GF-D8 (cell line): Measurements from ENCODE around the gene CHPT1.
"Not testable (repeated sequence)": the region's sequence is repeated elsewhere in the genome, so short reads cannot be mapped to it uniquely, and the experiment has no call there.

Source experiments
- DNase-seq: peaks from one replicate; lab custom pipeline; 2025; lab: John Stamatoyannopoulos, UW

Gene CHPT1

DNA sequence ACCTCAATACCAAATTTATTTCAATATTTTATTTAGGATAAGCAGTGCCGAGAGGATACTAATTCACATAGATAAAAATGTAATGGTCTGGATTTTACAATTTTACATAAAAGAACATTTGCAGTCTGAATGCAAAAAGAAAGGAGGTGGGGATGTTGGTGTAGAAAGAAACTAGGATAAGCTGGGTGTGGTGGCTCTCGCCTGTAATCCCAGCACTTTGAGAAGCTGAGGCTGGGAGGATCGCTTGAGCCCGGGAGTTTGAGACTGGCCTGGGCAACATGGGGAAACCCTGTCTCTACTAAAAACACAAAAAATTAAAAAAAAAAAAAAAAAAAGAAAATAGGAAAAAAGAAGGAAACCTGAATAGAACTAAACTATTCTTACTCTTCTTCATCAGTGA lies 25.0 kb downstream of the CHPT1 start:
- DNase-seq = no peak

DNA sequence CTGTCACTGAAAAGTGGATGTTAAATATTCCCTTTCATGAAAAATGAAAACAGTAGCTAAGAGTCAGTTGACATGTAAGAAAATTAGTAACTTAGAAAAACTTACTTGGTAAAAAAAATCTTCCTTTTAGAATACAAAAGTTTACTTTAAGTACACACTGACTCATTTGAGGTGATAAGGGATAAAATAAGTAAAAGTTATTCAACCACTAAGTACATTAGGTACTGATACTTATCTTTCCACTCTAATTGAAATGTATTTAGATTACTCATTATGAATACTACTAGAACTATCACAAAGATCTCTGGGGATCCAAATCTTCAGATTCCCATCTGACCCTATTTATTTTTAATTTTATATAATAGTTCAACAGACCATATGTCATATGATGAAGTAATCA lies 29.7 kb downstream of the CHPT1 start:
- no peak for DNase-seq

DNA sequence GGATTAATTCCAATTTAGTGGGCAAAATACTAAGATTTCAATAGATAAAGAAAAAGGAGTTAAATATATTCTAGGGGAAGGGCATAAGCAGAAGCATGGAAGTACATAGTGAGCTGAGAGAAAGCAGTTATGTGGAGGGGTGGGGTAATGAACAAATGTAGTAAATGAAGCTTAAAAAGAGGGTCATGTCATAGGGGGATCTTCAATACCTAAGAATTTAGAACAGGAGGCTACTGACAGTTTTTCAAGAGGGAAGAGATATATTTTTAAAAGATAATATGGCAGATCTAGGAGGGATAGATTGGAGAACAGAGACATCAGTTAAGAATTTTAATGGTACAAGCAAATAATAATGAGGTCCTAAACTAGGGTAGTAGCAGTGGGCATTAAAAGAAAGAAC lies 32.4 kb downstream of the CHPT1 start:
- no peak for DNase-seq

GRCh38 chr12:101732318-101732717 lies 34.9 kb downstream of the CHPT1 start:
- DNase-seq = no peak

- no peak for DNase-seq
Measured at GRCh38 chr12:101733166-101733565, 35.7 kb downstream of the CHPT1 start.

DNA sequence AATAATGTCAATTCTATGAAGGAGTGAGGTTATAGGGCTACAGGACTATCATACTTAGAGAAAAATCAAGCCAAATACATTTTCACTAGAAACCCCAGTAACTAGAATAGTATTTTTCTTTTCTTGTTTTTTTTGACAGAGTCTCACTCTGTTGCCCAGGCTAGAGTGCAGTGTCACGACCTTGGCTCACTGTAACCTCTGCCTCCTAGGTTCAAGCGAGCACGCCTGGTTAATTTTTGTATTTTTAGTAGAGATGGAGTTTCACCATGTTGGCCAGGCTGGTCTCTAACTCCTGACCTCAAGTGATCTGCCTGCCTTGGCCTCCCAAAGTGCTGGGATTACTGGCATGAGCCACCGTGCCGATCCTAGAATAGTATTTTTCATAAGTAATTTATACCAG lies 37.0 kb downstream of the CHPT1 start:
- DNase-seq = not testable (repeated sequence)

DNA sequence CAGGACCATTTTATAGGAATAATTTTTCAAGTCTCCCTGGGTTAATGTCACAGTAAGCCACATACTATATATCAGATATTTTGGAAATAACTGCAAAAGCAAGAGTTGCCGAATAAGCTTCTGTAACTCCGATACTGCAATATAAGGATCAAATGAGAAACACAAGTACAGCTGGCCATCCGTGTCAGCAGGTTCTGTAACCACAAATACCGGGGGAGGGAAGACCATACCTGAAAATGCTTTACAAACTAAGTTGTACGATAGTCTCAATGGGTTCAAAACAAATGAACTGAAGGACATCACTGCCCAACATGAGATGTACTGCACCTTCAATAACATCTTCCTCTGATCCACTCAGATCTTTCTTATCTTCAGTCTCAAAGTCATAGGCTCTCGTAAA lies 40.0 kb downstream of the CHPT1 start:
- DNase-seq = no peak

DNA sequence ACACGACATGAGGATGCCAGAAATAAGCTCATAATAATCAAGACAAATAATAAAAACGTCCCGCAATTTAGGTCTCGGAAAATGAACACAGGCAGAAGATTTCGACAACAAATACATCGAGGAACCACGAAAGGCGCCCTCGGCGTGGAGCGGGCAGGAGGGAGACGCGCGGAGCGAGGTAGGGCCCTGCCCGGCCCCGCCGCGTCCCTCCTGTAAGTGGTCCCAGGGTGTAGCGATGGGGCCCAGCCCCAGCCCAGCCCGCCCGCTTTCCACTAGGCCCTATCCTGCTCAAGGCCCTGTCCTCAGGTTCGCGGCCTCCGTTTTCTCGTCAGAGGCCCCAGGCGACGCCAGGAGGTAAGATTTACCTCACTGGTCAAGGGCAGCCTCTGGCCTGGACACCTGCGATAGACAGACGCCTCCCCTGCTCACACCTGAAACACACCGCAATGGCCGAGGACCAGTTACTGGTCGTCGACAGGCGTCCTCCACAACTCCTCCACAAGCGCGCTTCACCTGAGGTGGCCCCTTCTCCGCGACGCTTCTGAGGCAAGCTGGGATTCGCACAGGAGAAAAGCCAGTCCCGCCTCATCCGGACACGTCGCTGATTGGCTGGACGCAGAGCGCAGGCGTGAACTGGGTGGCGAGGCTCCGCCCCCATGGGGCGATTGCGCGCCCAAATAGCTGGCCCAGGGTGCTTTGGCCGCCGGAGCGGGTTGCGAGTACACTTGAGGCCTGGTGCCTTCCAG lies 41.7 kb downstream of the CHPT1 start, which contains the start of gene SYCP3:
SYCP3 (minus strand) TSS at position 543 of the 746 bp plus-strand sequence. CDS start 1,527 bp downstream, outside the sequence.
- DNase-seq = no peak

- DNase-seq = no peak
Measured at GRCh38 chr12:101740566-101740965, 43.1 kb downstream of the CHPT1 start.

DNA sequence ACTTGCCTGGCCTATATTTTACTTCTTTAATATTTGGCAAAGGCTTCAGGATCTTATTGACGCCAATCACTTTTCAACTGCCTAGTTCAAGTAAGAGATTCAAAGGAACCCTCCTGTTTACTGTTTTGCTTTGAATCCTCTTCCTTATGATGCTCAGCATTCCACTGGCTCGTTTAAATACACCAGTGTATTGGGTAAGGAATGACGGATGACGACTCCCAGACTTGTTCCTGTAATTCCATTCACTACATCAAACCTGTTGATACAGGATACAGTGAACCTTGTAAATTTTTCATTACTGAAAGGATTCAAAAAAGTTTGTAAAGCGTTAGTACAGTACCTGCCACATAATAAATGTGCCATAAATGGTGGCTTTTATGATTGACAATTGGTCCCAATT lies 43.5 kb downstream of the CHPT1 start:
- no peak for DNase-seq

DNA sequence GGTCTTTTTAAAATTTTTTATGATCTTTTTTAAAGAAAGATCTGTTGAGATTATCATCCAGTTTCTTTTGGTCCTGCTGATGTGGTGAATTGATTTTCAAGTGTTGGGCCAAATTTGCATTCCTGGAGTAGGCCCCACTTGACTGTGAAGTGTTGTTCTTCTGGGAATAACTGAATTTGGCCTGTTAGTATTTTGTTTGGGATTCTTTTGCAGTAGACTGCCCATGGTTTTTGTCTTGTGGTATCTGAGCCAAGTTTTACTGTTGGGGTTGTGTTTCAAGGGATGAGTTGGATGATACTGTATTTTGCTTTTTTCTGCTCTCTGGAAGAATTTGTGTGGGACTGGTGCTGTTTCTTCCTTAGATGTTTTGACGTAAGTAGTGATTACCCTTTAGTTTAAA lies 45.8 kb downstream of the CHPT1 start:
- DNase-seq = no peak

GRCh38 chr12:101743724-101744472 lies 46.5 kb downstream of the CHPT1 start:
- DNase-seq = no peak

GRCh38 chr12:101745481-101745880 lies 48.0 kb downstream of the CHPT1 start:
- no peak for DNase-seq

- DNase-seq = no peak
Measured at GRCh38 chr12:101746196-101746595, 48.8 kb downstream of the CHPT1 start.

- no peak for DNase-seq
Measured at GRCh38 chr12:101746661-101747060, 49.2 kb downstream of the CHPT1 start.

DNA sequence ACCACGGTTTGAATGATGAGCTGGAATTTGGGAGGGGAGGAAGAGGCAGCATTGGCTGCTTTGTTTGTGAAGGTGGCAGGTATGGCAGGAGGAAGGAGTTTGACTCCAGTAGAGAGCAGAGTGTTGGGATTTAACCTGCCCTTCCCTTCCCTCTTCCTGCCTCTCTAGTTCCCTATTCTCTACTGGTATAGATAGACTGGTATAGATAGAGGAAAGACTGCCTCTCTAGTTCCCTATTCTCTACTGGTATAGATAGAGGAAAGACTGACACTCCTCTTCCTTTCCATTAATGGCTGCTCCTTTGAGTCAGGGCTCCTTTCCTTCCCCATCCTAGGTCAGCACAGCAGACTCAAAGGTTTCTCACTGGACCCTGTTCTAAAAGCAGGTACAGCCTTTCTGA lies 50.3 kb downstream of the CHPT1 start:
- DNase-seq = no peak

GRCh38 chr12:101748907-101749306 lies 51.5 kb downstream of the CHPT1 start:
- no peak for DNase-seq

GRCh38 chr12:101749657-101750056 lies 52.2 kb downstream of the CHPT1 start:
- DNase-seq = no peak

GRCh38 chr12:101750152-101750551 lies 52.7 kb downstream of the CHPT1 start:
- DNase-seq = no peak

- no peak for DNase-seq
Measured at GRCh38 chr12:101759396-101760047, 62.1 kb downstream of the CHPT1 start.

DNA sequence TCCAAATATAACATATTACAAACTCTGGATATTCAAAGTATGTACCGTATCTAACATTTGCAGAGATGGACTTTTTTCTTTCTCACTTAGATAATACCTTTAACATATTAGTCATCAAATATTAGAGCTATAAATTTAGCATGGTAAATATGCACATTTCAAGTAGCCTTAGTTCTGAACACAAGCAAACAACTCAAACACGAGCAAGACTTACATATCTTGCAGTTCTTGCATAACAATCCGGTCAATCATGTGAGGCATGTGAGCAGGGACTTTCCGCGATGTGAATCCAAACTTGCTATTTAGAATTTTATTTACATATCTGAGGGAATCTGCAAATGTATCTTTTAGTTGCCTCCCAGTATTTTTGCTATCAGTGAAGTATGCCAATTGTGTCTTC lies 63.9 kb downstream of the CHPT1 start:
- no peak for DNase-seq

- DNase-seq = no peak
Measured at GRCh38 chr12:101761781-101762180, 64.3 kb downstream of the CHPT1 start.
